SK-N-SH (cell line): ENCODE measurements around the gene DENND1C. TPM values are rescaled to one million over a fixed set of nuclear protein-coding genes. Genes with fewer than 3 reads are reported as not detected.

Source experiments
- CTCF ChIA-PET: fragments of 300-600, 350-600 bp; formaldehyde crosslinking; extraction: SDS; loops from one replicate; lab custom pipeline; 2021; lab: Yijun Ruan, JAX
- POLR2A ChIA-PET: fragments of 350-600 bp; sonication (Branson Sonifier 250); formaldehyde crosslinking; extraction: SDS; loops from one replicate; lab custom pipeline; 2020; ENCODE audit warnings: antibody characterized with exemption, inconsistent platforms; lab: Yijun Ruan, JAX
- DNase-seq: peaks from one replicate; pipeline ENCODE4 v3.0.0; 2012
- H2AFZ ChIP-seq: fragments of 200-600 bp; sonication (generic); 2 replicates; pipeline ENCODE4 v1.8.1; 2016; ENCODE audit warnings: antibody characterized with exemption, mild to moderate bottlenecking, low read depth
- H3F3A ChIP-seq: fragments of 200-600 bp; sonication (generic); replicated peaks from 2 replicates; pipeline ENCODE3; 2016; ENCODE audit warnings: antibody characterized with exemption, mild to moderate bottlenecking; ENCODE audit not compliant: insufficient read depth
- H3K27ac ChIP-seq, 2 experiments: fragments of 200-500 bp in 1 of 2; fragments of 200-600 bp in 1 of 2; sonication (Bioruptor generic) in 1 of 2; sonication (generic), shearing (Covaris generic) in 1 of 2; 2 replicates each; pipeline versions ENCODE4 v1.5.1 to v1.6.1; 2014 to 2016; ENCODE audit warnings: low read depth in 2 of 2, inconsistent platforms in 1 of 2, low read length in 1 of 2, mild to moderate bottlenecking in 1 of 2, mixed read lengths in 1 of 2
- H3K27me3 ChIP-seq: fragments of 200-600 bp; sonication (generic), shearing (Covaris generic); 2 replicates; pipeline ENCODE4 v1.6.1; 2016; ENCODE audit warnings: mixed run types; ENCODE audit not compliant: insufficient read depth
- H3K36me3 ChIP-seq, 2 experiments: fragments of 200-500 bp in 1 of 2; fragments of 200-600 bp in 1 of 2; sonication (Bioruptor generic) in 1 of 2; sonication (generic) in 1 of 2; replicated peaks in 1 of 2; 2 replicates each; pipeline versions ENCODE3 to v1.5.1; 2014 to 2016; ENCODE audit warnings: low read length in 1 of 2, mild to moderate bottlenecking in 1 of 2; ENCODE audit not compliant: insufficient read depth in 2 of 2, control insufficient read depth in 1 of 2
- H3K4me1 ChIP-seq, 2 experiments: fragments of 200-500 bp in 1 of 2; fragments of 200-600 bp in 1 of 2; sonication (Bioruptor generic) in 1 of 2; sonication (generic), shearing (Covaris generic) in 1 of 2; 2 replicates each; pipeline versions ENCODE4 v1.5.1 to v1.6.1; 2014 to 2016; ENCODE audit warnings: low read depth in 1 of 2, low read length in 1 of 2, mixed run types in 1 of 2; ENCODE audit not compliant: insufficient read depth in 2 of 2, control insufficient read depth in 1 of 2
- H3K4me2 ChIP-seq: fragments of 200-600 bp; sonication (generic), shearing (Covaris generic); 2 replicates; pipeline ENCODE4 v1.6.1; 2017; ENCODE audit warnings: mixed run types
- H3K4me3 ChIP-seq, 2 experiments: fragments of 200-500 bp in 1 of 2; fragments of 200-600 bp in 1 of 2; sonication (Bioruptor generic) in 1 of 2; sonication (generic), shearing (Covaris generic) in 1 of 2; 2 replicates each; pipeline versions ENCODE4 v1.5.1 to v1.8.1; 2014 to 2016; ENCODE audit warnings: low read depth in 2 of 2, inconsistent platforms in 1 of 2, low read length in 1 of 2, mild to moderate bottlenecking in 1 of 2, mixed read lengths in 1 of 2, moderate library complexity in 1 of 2
- H3K79me2 ChIP-seq: fragments of 200-600 bp; sonication (generic); 2 replicates; pipeline ENCODE4 v1.8.1; 2017; ENCODE audit warnings: mild to moderate bottlenecking; ENCODE audit not compliant: insufficient read depth
- H3K9ac ChIP-seq: fragments of 200-600 bp; sonication (generic); 2 replicates; pipeline ENCODE4 v1.6.1; 2017; ENCODE audit warnings: mixed run types
- H3K9me2 ChIP-seq: fragments of 200-600 bp; sonication (generic); 2 replicates; pipeline ENCODE4 v1.6.1; 2017; ENCODE audit warnings: mixed run types
- H3K9me3 ChIP-seq: fragments of 200-600 bp; sonication (generic); 2 replicates; pipeline ENCODE4 v1.6.1; 2017; ENCODE audit warnings: mixed run types, mild to moderate bottlenecking, moderate library complexity
- H4K20me1 ChIP-seq: fragments of 200-600 bp; sonication (generic); 2 replicates; pipeline ENCODE4 v1.6.1; 2017; ENCODE audit warnings: mild to moderate bottlenecking, mixed run types; ENCODE audit not compliant: insufficient read depth
- CHD2 ChIP-seq: fragments of 150-350 bp; IDR thresholded peaks from 2 replicates; pipeline ENCODE4 v1.6.1; 2018; ENCODE audit warnings: low read length; ENCODE audit not compliant: partially characterized antibody
- FOSL2 ChIP-seq: IDR thresholded peaks from 2 replicates; pipeline ENCODE4 v1.4.0; 2012; ENCODE audit warnings: low read depth, mild to moderate bottlenecking, moderate library complexity, borderline replicate concordance
- FOXJ3 ChIP-seq: sonication (generic); formaldehyde crosslinking; IDR thresholded peaks from 2 replicates; pipeline ENCODE4 v1.5.1; 2020; ENCODE audit warnings: mild to moderate bottlenecking, missing genetic modification reagents
- FOXM1 ChIP-seq: IDR thresholded peaks from 2 replicates; pipeline ENCODE4 v1.4.0; 2012; ENCODE audit warnings: low read depth, mild to moderate bottlenecking
- GABPA ChIP-seq: IDR thresholded peaks from 2 replicates; pipeline ENCODE4 v1.4.0; 2012; ENCODE audit warnings: low read depth, mild to moderate bottlenecking
- GATA2 ChIP-seq: sonication (generic); formaldehyde crosslinking; IDR thresholded peaks from 2 replicates; pipeline ENCODE4 v1.5.0; 2020; ENCODE audit warnings: mild to moderate bottlenecking, missing genetic modification reagents
- IRF3 ChIP-seq: fragments of 150-350 bp; IDR thresholded peaks from 2 replicates; pipeline ENCODE4 v1.6.1; 2016; ENCODE audit warnings: mild to moderate bottlenecking, low read depth, low read length
- MEF2A ChIP-seq: IDR thresholded peaks from 2 replicates; pipeline ENCODE4 v1.4.0; 2012; ENCODE audit warnings: low read depth, borderline replicate concordance
- MXI1 ChIP-seq: IDR thresholded peaks from 2 replicates; pipeline ENCODE4 v1.6.1; 2012; ENCODE audit warnings: mild to moderate bottlenecking, low read depth, low read length, improper control_type of control experiment
- PBX3 ChIP-seq: IDR thresholded peaks from 2 replicates; pipeline ENCODE4; 2012
- POLR2AphosphoS5 ChIP-seq: IDR thresholded peaks from 2 replicates; pipeline ENCODE4 v1.6.1; 2012; ENCODE audit warnings: low read depth, low read length
- RAD21 ChIP-seq: IDR thresholded peaks from 2 replicates; pipeline ENCODE4 v1.6.1; 2012; ENCODE audit warnings: mild to moderate bottlenecking, low read length
- RCOR1 ChIP-seq: fragments of 150-350 bp; IDR thresholded peaks from 2 replicates; pipeline ENCODE4 v1.6.1; 2017; ENCODE audit warnings: antibody characterized with exemption, low read length
- RFX5 ChIP-seq: IDR thresholded peaks from 2 replicates; pipeline ENCODE4 v1.6.1; 2012; ENCODE audit warnings: mild to moderate bottlenecking, improper control_type of control experiment, low read length
- RXRA ChIP-seq: IDR thresholded peaks from 2 replicates; pipeline ENCODE4 v1.4.0; 2012; ENCODE audit warnings: low read depth, mild to moderate bottlenecking, borderline replicate concordance
- SIN3A ChIP-seq: IDR thresholded peaks from 2 replicates; pipeline ENCODE4 v1.6.1; 2012; ENCODE audit warnings: low read depth, mild to moderate bottlenecking, low read length, moderate library complexity, borderline replicate concordance
- TEAD4 ChIP-seq: IDR thresholded peaks from 2 replicates; pipeline ENCODE4 v1.4.0; 2012; ENCODE audit warnings: mild to moderate bottlenecking, borderline replicate concordance; ENCODE audit not compliant: insufficient read depth
- USF1 ChIP-seq: IDR thresholded peaks from 2 replicates; pipeline ENCODE4 v1.4.0; 2012; ENCODE audit warnings: low read depth, borderline replicate concordance
- USF2 ChIP-seq: fragments of 150-350 bp; IDR thresholded peaks from 2 replicates; pipeline ENCODE4 v1.6.1; 2017; ENCODE audit warnings: antibody characterized with exemption, low read length, low read depth, borderline replicate concordance
- YY1 ChIP-seq: IDR thresholded peaks from 2 replicates; pipeline ENCODE4 v1.4.0; 2012; ENCODE audit warnings: low read depth, mild to moderate bottlenecking
- WGBS: methylation state at CpG from one replicate; pipeline ENCODE4 v1.1.6; 2017; ENCODE audit warnings: low lambda C conversion rate; 5-methylcytosine and 5-hydroxymethylcytosine counted together
- polyA plus RNA-seq, 3 experiments: library from polyadenylated mRNA; depleted of rRNA; stranded (reverse); fragments of >200 nt; gene quantifications; 2 replicates each; pipeline ENCODE4 v1.2.3, GENCODE V29; 2012

Gene DENND1C
- polyA plus RNA-seq, 1 of the 3 experiments (the other 2 are of a cell fraction), result 0.05 TPM

GRCh38 chr19:6467384-6467783, 14.2 kb downstream of the DENND1C start (continued):
- TF ChIP-seq USF2, result no peak
- no peak for TF ChIP-seq FOXJ3 (CRISPR knock-in tag)
- TF ChIP-seq GABPA, result no peak
- TF ChIP-seq MXI1, result no peak
- TF ChIP-seq TEAD4, result no peak
- no peak for TF ChIP-seq SIN3A
- TF ChIP-seq USF1, result no peak
- TF ChIP-seq POLR2AphosphoS5, result no peak

- WGBS, result 12% methylated on average over 4 of the region's 21 CpGs
- Histone ChIP-seq H4K20me1 (no peaks in the 10 kb centered on the region), H3K4me2 (no peak overlapping the region)
- CTCF ChIA-PET, result no interaction called here
- TF ChIP-seq FOSL2, result no peak
- TF ChIP-seq RAD21, result no peak
- TF ChIP-seq RCOR1, result no peak
- TF ChIP-seq GATA2 (CRISPR knock-in tag), result no peak
- no peak for TF ChIP-seq YY1
- no peak for TF ChIP-seq FOXJ3 (CRISPR knock-in tag)
- no peak for TF ChIP-seq IRF3
- no peak for TF ChIP-seq FOXM1
- no peak for TF ChIP-seq RXRA
- TF ChIP-seq CHD2, result no peak
- TF ChIP-seq RFX5, result no peak
- no peak for TF ChIP-seq MEF2A
- no peak for TF ChIP-seq PBX3
- TF ChIP-seq, all 33 proteins: peak for 0
- Histone ChIP-seq H3K9ac (no peak overlapping the region), H3K79me2 (no peaks in the 10 kb centered on the region), H3F3A (no peaks in the 10 kb centered on the region), H3K9me3 (no peaks in the 10 kb centered on the region), H3K9me2 (no peaks in the 10 kb centered on the region), H3K27ac (no peak overlapping the region), H3K36me3 (no peaks in the 10 kb centered on the region), H3K27me3 (peaks cover 46% of the 10 kb centered on the region), H3K4me1 (peaks cover 0 to 2% of the 10 kb centered on the region in 2 experiments; a peak in 1 of 4 replicates), H3K4me3 (no peak overlapping the region), H2AFZ (no peak overlapping the region)
- POLR2A ChIA-PET, result no interaction called here
- DNase-seq, result no peak
Observed at GRCh38 chr19:6466526-6467248, 14.9 kb downstream of the DENND1C start.
